GM23338 (cell line): ENCODE data around the gene PPP1R9B.

Experiments used
- EZH2 ChIP-seq: fragments of 200-600 bp; sonication (generic); IDR thresholded peaks from one replicate; pipeline ENCODE4 v1.8.0; 2017; ENCODE audit warnings: antibody characterized with exemption, mild to moderate bottlenecking, low read depth; ENCODE audit not compliant: unreplicated experiment
- JUNB ChIP-seq: IDR thresholded peaks from one replicate; pipeline ENCODE4 v1.6.1; 2016; ENCODE audit warnings: antibody characterized with exemption; ENCODE audit not compliant: unreplicated experiment
- POLR2AphosphoS5 ChIP-seq: IDR thresholded peaks from 2 replicates; pipeline ENCODE4 v1.6.1; 2016; ENCODE audit warnings: antibody characterized with exemption, low read depth
- STAT1 ChIP-seq: IDR thresholded peaks from one replicate; pipeline ENCODE4 v1.6.1; 2016; ENCODE audit warnings: antibody characterized with exemption; ENCODE audit not compliant: unreplicated experiment
- TF ChIP-seq, protein P1 (sequence below), 2 experiments: fragments of 200-600 bp in 1 of 2; sonication (generic) in 1 of 2; conservative IDR thresholded peaks; 2 replicates each; pipeline versions ENCODE4 v1.5.1 to v1.6.1; 2016 to 2017; ENCODE audit warnings: antibody characterized with exemption in 2 of 2, low read depth in 2 of 2, mild to moderate bottlenecking in 2 of 2, moderate library complexity in 1 of 2
- TF ChIP-seq, protein P2 (sequence below): IDR thresholded peaks from one replicate; pipeline ENCODE4 v1.6.1; 2018; ENCODE audit warnings: antibody characterized with exemption; ENCODE audit not compliant: unreplicated experiment

DNA sequence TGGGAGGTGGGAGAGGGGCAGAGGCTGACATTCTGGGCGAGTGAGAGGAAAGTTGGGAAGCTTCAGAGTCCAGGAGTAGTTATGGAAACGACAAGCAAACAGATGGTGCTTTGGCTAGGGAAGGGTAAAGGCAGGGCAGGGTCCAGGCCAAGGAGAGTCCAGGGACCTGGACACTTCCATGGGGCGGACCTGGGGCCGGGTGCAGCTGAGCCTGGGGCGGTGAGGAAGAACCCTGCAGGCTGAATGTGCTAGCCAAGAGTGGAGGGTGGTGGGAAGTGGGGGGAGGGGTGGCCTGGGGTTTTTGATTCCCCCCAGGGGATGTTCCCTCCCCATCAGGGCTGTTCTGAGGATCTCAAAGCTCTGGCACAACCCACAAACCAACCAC, 2.6 kb downstream of the PPP1R9B start:
- TF ChIP-seq, protein P1, sequence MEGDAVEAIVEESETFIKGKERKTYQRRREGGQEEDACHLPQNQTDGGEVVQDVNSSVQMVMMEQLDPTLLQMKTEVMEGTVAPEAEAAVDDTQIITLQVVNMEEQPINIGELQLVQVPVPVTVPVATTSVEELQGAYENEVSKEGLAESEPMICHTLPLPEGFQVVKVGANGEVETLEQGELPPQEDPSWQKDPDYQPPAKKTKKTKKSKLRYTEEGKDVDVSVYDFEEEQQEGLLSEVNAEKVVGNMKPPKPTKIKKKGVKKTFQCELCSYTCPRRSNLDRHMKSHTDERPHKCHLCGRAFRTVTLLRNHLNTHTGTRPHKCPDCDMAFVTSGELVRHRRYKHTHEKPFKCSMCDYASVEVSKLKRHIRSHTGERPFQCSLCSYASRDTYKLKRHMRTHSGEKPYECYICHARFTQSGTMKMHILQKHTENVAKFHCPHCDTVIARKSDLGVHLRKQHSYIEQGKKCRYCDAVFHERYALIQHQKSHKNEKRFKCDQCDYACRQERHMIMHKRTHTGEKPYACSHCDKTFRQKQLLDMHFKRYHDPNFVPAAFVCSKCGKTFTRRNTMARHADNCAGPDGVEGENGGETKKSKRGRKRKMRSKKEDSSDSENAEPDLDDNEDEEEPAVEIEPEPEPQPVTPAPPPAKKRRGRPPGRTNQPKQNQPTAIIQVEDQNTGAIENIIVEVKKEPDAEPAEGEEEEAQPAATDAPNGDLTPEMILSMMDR (conservative IDR thresholded peaks at IDR 0.05; ENCODE audit: low read depth in 2 of 2), result no peak
- TF ChIP-seq POLR2AphosphoS5, result no peak
- TF ChIP-seq EZH2, result no peak
- TF ChIP-seq STAT1, result no peak
- TF ChIP-seq, protein P2, sequence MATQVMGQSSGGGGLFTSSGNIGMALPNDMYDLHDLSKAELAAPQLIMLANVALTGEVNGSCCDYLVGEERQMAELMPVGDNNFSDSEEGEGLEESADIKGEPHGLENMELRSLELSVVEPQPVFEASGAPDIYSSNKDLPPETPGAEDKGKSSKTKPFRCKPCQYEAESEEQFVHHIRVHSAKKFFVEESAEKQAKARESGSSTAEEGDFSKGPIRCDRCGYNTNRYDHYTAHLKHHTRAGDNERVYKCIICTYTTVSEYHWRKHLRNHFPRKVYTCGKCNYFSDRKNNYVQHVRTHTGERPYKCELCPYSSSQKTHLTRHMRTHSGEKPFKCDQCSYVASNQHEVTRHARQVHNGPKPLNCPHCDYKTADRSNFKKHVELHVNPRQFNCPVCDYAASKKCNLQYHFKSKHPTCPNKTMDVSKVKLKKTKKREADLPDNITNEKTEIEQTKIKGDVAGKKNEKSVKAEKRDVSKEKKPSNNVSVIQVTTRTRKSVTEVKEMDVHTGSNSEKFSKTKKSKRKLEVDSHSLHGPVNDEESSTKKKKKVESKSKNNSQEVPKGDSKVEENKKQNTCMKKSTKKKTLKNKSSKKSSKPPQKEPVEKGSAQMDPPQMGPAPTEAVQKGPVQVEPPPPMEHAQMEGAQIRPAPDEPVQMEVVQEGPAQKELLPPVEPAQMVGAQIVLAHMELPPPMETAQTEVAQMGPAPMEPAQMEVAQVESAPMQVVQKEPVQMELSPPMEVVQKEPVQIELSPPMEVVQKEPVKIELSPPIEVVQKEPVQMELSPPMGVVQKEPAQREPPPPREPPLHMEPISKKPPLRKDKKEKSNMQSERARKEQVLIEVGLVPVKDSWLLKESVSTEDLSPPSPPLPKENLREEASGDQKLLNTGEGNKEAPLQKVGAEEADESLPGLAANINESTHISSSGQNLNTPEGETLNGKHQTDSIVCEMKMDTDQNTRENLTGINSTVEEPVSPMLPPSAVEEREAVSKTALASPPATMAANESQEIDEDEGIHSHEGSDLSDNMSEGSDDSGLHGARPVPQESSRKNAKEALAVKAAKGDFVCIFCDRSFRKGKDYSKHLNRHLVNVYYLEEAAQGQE, result no peak
- no peak for TF ChIP-seq JUNB
